ENCODE results near the gene PCBP1. TPM values are rescaled to one million over a fixed set of nuclear protein-coding genes. Genes with fewer than 3 reads are reported as not detected.

The PCBP1 gene
- total and polyA plus RNA-seq, 9 of the 15 experiments (the other 6 are each of a cell fraction or from before 2014, with no cell fraction given) = 19.2 to 407 (median 78.1) TPM

DNA sequence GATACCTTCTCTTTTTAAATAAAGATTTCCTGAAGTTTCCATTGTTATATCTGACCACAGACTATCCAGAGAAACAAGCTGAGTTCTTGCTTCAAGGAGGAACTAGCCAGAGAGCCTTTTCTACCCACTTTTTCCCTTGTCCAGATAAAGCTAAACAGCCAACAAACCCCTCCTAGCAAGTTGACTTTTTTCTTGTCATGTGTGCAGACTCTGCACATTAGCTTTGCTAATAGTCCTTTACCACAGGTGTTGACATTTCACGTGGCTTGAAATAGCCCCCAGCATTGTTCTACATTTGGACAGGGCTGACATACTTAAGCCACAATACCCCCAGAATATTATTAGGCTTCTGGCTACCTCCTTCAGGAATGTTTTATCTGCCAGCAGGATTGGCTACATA lies 40.7 kb downstream of the PCBP1 start:
- Histone ChIP-seq H3K4me1 (replicated peaks in 1 of 2; ENCODE audit: control insufficient read depth in 2 of 2, insufficient read depth in 2 of 2, low read length in 2 of 2) (peaks cover 41 to 56% of the 10 kb centered on the region in 2 experiments), H3K27me3 (ENCODE audit: control insufficient read depth in 2 of 2, insufficient read depth in 2 of 2, low read length in 2 of 2) (no peaks in the 10 kb centered on the region), H3K9me3 (replicated peaks; ENCODE audit: control insufficient read depth, insufficient read depth, low read depth, low read length) (no peaks in the 10 kb centered on the region), H4K20me1 (replicated peaks; ENCODE audit: control insufficient read depth, insufficient read depth, low read length) (no peaks in the 10 kb centered on the region), H3K9ac (ENCODE audit: insufficient read depth in 1 of 2, low read depth in 2 of 2, low read length in 2 of 2) (peak overlapping the region in 1 of 2 experiments; percentile 56; a peak in 2 of 4 replicates), H3K79me2 (ENCODE audit: control insufficient read depth, insufficient read depth, low read length) (peaks cover 12% of the 10 kb centered on the region; the same call in 2 of the 3 replicates), H3K27ac (ENCODE audit: extremely low read depth, low read depth, low read length) (peak overlapping the region; percentile 65), H3K4me2 (ENCODE audit: insufficient read depth, low read length) (no peak overlapping the region), H3K9me1 (ENCODE audit: control insufficient read depth, insufficient read depth, low read length) (no peaks in the 10 kb centered on the region), H3K36me3 (ENCODE audit: control insufficient read depth, insufficient read depth, low read length) (no peaks in the 10 kb centered on the region), H3K4me3 (no peak overlapping the region), H2AFZ (ENCODE audit: low read depth, low read length) (peak overlapping the region; percentile 85)
- FAIRE-seq = no peak
- POLR2A ChIA-PET = interaction anchor here (0.6 to 3.3 kb wide), 7 partner anchors 8 to 525 kb away, joined by 3 to 16 read pairs (median 3); no protein-coding TSS in a partner anchor
- CTCF ChIA-PET (ENCODE audit: low intra/inter-chr PET ratio) = no interaction called here
- intact Hi-C loops (cut with micrococcal nuclease) (no loop called here), in situ Hi-C loops (cut with MboI) (no loop called here)
- WGBS (ENCODE audit: insufficient coverage, low coverage, missing lambda C conversion rate) = 7% methylated on average over 1 of the region's 1 CpG
- no TSS peak for BruUV-seq (replicated peaks)
- no peak for ATAC-seq
- peak in 1 of 4 experiments; percentile 50 for DNase-seq (ENCODE audit: extremely low read depth in 1 of 4, low spot score in 3 of 4)
- TF ChIP-seq, protein P1, sequence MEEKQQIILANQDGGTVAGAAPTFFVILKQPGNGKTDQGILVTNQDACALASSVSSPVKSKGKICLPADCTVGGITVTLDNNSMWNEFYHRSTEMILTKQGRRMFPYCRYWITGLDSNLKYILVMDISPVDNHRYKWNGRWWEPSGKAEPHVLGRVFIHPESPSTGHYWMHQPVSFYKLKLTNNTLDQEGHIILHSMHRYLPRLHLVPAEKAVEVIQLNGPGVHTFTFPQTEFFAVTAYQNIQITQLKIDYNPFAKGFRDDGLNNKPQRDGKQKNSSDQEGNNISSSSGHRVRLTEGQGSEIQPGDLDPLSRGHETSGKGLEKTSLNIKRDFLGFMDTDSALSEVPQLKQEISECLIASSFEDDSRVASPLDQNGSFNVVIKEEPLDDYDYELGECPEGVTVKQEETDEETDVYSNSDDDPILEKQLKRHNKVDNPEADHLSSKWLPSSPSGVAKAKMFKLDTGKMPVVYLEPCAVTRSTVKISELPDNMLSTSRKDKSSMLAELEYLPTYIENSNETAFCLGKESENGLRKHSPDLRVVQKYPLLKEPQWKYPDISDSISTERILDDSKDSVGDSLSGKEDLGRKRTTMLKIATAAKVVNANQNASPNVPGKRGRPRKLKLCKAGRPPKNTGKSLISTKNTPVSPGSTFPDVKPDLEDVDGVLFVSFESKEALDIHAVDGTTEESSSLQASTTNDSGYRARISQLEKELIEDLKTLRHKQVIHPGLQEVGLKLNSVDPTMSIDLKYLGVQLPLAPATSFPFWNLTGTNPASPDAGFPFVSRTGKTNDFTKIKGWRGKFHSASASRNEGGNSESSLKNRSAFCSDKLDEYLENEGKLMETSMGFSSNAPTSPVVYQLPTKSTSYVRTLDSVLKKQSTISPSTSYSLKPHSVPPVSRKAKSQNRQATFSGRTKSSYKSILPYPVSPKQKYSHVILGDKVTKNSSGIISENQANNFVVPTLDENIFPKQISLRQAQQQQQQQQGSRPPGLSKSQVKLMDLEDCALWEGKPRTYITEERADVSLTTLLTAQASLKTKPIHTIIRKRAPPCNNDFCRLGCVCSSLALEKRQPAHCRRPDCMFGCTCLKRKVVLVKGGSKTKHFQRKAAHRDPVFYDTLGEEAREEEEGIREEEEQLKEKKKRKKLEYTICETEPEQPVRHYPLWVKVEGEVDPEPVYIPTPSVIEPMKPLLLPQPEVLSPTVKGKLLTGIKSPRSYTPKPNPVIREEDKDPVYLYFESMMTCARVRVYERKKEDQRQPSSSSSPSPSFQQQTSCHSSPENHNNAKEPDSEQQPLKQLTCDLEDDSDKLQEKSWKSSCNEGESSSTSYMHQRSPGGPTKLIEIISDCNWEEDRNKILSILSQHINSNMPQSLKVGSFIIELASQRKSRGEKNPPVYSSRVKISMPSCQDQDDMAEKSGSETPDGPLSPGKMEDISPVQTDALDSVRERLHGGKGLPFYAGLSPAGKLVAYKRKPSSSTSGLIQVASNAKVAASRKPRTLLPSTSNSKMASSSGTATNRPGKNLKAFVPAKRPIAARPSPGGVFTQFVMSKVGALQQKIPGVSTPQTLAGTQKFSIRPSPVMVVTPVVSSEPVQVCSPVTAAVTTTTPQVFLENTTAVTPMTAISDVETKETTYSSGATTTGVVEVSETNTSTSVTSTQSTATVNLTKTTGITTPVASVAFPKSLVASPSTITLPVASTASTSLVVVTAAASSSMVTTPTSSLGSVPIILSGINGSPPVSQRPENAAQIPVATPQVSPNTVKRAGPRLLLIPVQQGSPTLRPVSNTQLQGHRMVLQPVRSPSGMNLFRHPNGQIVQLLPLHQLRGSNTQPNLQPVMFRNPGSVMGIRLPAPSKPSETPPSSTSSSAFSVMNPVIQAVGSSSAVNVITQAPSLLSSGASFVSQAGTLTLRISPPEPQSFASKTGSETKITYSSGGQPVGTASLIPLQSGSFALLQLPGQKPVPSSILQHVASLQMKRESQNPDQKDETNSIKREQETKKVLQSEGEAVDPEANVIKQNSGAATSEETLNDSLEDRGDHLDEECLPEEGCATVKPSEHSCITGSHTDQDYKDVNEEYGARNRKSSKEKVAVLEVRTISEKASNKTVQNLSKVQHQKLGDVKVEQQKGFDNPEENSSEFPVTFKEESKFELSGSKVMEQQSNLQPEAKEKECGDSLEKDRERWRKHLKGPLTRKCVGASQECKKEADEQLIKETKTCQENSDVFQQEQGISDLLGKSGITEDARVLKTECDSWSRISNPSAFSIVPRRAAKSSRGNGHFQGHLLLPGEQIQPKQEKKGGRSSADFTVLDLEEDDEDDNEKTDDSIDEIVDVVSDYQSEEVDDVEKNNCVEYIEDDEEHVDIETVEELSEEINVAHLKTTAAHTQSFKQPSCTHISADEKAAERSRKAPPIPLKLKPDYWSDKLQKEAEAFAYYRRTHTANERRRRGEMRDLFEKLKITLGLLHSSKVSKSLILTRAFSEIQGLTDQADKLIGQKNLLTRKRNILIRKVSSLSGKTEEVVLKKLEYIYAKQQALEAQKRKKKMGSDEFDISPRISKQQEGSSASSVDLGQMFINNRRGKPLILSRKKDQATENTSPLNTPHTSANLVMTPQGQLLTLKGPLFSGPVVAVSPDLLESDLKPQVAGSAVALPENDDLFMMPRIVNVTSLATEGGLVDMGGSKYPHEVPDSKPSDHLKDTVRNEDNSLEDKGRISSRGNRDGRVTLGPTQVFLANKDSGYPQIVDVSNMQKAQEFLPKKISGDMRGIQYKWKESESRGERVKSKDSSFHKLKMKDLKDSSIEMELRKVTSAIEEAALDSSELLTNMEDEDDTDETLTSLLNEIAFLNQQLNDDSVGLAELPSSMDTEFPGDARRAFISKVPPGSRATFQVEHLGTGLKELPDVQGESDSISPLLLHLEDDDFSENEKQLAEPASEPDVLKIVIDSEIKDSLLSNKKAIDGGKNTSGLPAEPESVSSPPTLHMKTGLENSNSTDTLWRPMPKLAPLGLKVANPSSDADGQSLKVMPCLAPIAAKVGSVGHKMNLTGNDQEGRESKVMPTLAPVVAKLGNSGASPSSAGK (IDR thresholded peaks at IDR 0.05) = 0 out of 2 replicates have a peak, but pooled peaks have one; percentile 12
- peak in 1 of 2 experiments; percentile 20; a peak in 1 of 4 replicates for TF ChIP-seq FOXK2 (conservative IDR thresholded peaks at IDR 0.05 in 1 of 2, IDR thresholded peaks at IDR 0.05 in 1 of 2; ENCODE audit: low read depth in 2 of 2)
- 0 out of 2 replicates have a peak, but pooled peaks have one; percentile 45 for TF ChIP-seq ERF (CRISPR knock-in tag; IDR thresholded peaks at IDR 0.05)
- TF ChIP-seq, protein P2, sequence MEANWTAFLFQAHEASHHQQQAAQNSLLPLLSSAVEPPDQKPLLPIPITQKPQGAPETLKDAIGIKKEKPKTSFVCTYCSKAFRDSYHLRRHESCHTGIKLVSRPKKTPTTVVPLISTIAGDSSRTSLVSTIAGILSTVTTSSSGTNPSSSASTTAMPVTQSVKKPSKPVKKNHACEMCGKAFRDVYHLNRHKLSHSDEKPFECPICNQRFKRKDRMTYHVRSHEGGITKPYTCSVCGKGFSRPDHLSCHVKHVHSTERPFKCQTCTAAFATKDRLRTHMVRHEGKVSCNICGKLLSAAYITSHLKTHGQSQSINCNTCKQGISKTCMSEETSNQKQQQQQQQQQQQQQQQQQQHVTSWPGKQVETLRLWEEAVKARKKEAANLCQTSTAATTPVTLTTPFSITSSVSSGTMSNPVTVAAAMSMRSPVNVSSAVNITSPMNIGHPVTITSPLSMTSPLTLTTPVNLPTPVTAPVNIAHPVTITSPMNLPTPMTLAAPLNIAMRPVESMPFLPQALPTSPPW (CRISPR knock-in tag; IDR thresholded peaks at IDR 0.05) = no peak
- TF ChIP-seq, protein P3, sequence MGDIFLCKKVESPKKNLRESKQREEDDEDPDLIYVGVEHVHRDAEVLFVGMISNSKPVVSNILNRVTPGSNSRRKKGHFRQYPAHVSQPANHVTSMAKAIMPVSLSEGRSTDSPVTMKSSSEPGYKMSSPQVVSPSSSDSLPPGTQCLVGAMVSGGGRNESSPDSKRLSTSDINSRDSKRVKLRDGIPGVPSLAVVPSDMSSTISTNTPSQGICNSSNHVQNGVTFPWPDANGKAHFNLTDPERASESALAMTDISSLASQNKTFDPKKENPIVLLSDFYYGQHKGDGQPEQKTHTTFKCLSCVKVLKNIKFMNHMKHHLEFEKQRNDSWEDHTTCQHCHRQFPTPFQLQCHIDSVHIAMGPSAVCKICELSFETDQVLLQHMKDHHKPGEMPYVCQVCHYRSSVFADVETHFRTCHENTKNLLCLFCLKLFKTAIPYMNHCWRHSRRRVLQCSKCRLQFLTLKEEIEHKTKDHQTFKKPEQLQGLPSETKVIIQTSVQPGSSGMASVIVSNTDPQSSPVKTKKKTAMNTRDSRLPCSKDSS (IDR thresholded peaks at IDR 0.05; ENCODE audit: low read depth, partially characterized antibody) = no peak

Data from K562 (cell line).